ENCODE data around the gene C4orf36.

The C4orf36 gene

DNA sequence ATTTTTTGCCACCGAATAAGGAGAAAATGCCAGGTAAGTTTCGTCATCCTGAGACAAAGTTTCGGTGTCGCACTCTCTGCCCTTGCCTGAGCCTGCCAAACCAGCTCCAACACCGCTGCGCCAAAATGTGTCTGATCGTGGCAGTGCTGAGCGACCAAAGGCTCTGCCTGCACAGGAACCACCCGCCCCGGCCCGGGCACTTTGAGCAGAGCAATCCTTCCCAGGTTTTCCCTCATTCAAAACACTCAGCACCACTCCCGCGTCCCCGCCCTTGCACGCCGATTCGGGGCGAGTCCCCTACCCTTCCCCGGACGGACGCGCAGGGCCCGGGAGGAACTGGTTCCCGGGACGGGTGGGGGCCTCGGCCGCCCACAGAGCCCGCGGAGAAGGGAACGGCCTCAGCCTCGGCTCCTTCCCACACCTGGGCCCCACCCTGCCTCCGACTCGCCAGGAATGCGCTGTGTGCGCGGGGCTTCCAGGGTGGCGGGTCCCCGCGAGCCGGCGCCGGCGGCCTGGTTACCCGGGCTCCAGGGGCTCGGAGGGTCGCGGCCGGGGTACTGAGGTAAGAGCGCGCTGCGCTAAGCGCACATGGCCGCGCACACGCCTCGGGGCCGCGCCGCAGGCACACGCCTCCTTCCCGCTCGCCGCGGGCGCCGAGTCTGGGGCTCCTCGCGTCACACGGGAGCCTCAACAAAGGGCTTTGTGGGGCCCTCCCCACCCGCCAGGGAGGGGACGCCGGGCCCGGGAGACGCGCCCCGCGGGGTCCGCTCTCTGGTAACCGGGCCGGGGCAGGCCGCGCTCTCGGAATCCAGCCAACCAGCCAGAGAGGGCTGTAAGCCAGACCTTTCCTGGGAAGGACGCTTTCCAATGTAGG, at the start of gene C4orf36:
C4orf36 (minus strand) TSS at position 661 of the 874 bp plus-strand sequence. CDS start 902 bp downstream, outside the sequence.
- DNase-seq (ENCODE audit: low read depth): no peak

DNA sequence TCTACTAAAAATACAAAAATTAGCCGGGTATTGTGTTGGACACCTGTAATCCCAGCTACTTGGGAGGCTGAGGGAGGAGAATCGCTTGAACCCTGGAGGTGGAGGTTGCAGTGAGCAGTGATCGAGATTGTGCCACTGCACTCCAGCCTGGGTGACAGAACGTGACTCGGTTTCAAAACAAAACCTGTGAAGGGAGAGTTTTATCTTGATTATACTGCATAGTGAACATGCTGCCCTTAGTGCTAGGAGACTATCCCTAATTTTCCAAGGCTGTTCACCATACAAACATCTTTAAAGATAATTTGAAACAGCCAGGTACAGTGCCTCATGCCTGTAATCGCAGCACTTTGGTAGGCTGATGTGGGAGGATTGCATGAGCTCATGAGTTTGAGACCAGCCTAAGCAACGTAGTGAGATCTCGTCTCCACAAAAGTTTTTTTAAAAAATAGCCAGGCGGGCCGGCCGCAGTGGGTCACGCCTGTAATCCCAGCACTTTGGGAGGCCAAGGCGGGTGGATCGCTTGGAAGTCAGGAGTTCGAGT, 48.8 kb upstream of the C4orf36 start:
- DNase-seq (ENCODE audit: low read depth): no peak

GRCh38 chr4:86939729-86940575, 47.7 kb upstream of the C4orf36 start:
- DNase-seq (ENCODE audit: low read depth): no peak

GRCh38 chr4:86938771-86939520, 46.7 kb upstream of the C4orf36 start:
- DNase-seq (ENCODE audit: low read depth): no peak

DNA sequence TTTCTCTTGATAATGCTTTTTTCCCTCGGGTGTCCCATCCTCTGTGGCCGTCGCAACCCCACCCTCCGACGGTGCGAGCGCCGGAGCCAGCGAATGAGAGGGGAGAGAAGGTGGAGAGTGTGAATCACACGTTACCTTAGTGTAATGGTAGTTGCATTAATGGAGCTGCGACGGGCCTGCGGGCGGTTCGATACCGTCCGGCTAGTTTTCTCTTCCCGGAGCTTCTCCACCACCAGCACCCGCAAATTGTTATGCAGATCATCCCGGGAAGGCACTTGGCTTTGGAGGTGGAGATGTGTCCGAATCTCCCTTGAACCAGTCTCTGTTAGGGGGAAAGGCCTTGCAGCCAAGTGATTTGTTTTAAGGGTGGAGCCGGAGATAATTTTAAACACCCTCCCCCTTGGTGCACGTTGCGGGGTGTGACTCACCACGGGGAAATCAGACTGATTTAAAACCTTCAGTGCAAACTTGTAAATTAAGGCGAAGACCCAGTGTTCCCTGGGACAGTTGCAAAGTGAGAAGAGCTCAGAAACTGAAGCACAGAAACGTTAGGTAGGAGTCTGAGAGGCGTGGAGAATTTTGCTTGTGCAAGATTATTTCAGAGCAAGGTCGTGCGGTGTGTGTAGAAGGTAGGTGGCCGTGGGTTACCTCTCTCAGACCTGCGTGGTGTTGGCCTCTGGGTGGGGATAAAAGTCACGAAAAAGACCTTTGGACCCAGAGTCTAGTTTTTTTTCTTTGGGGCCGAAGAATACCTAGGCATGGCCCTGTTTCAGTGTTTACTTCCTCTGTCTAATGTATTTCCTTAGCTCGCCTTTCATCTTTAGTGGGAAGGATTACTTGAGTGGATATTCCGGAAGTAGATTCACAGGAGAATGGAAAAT, 43.9 kb upstream of the C4orf36 start:
- peak; percentile 54 for DNase-seq (ENCODE audit: low read depth)

DNA sequence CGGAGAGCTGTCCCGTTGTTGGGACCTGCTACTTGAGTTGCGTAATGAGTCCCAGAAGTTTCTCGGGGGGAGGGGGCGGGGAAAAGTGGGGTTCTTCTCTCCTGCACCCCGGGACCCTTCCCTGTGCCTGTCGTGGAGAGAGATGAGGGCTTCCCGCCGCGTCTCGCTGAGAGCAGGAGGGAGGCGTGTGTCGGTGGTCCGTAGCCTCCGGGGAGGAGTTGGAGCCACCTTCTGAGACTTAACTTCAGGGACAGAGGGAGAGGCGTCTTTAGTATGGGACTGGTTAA, 43.3 kb upstream of the C4orf36 start:
- DNase-seq (ENCODE audit: low read depth): no peak

GRCh38 chr4:86934771-86935565, 42.7 kb upstream of the C4orf36 start, which contains the start of gene AFF1:
Gene AFF1, plus strand, starts transcription at chr4:86935011. Its CDS starts 13,523 bp downstream, at chr4:86948534.
- DNase-seq (ENCODE audit: low read depth): peak; percentile 61

GRCh38 chr4:86934147-86934770, 42.0 kb upstream of the C4orf36 start:
- DNase-seq (ENCODE audit: low read depth): no peak

DNA sequence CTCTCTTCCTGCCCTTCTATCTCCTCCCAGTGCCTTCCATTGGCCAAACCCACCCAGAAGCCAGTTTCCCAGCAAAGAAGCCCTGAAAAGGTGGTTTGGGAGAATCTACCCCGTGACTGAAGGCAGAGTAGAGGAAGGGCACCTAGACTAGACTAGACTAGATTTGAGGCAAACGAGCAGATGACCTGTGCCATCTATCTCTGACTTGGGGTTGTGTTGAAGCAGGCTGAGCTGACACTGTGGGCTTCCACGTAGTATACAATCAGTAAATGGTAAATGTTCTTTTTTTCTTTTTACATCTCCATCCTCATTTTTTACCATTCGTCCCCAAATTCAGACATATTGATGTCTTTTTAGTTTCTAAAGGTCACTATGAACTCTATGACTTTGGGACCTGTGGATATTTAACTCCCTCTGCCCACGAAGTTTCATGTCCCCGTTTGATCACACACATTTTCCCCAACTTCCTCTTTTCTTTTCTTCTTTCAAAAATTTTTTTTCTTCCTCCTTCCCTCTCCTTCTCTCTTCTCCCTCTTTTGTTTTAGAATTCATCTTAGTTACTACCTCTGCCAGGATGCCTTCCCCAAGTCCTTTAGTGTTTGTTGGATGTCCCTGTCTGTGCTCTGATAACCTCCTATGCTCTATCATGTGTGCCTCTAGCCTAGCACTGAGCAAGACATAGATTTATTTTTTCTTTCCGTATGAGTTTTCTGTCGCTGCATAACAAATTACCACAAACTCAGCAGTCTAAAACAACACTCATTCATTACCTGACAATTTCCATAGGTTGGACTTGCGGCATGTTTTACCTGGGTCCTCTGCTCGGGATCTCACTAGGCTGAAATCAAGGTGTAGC, 36.4 kb upstream of the C4orf36 start:
- no peak for DNase-seq (ENCODE audit: low read depth)

GRCh38 chr4:86927843-86928395, 35.7 kb upstream of the C4orf36 start:
- DNase-seq (ENCODE audit: low read depth): no peak

DNA sequence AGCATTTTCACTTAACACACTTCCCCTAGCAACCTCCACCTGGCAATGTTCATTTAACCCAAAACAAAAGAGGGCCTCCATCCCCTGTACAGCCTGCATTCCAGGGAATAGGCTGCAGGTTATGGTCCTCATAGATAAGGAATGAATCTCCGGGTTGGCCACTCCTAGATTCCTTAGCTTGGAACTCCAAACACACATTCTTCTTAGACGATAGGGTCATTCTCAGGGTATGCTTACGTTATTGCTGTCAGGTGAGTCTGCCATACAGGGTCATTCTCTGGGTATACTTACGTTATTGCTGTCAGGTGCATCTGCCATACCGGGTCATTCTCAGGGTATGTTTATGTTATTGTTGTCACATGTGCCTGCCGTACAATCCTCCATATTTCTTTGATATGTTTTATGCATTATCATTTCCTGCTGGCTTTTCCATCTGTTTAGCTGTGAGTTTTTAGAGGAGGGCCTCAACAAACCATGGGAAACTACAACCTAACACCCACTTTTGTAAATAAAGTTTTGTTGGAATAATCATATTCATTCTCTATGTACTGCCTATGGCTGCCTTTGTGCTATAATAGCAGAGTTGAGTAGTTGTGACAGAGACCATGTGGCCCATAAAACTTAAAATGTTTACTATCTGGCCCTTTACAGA, 34.3 kb upstream of the C4orf36 start:
- no peak for DNase-seq (ENCODE audit: low read depth)

GRCh38 chr4:86924811-86925210, 32.6 kb upstream of the C4orf36 start:
- no peak for DNase-seq (ENCODE audit: low read depth)

- no peak for DNase-seq (ENCODE audit: low read depth)
These were observed 29.5 kb upstream of the C4orf36 start for GRCh38 chr4:86921608-86922252.

- no peak for DNase-seq (ENCODE audit: low read depth)
These were observed 27.5 kb upstream of the C4orf36 start for GRCh38 chr4:86919561-86920223.

GRCh38 chr4:86918539-86919072, 26.4 kb upstream of the C4orf36 start:
- no peak for DNase-seq (ENCODE audit: low read depth)

DNA sequence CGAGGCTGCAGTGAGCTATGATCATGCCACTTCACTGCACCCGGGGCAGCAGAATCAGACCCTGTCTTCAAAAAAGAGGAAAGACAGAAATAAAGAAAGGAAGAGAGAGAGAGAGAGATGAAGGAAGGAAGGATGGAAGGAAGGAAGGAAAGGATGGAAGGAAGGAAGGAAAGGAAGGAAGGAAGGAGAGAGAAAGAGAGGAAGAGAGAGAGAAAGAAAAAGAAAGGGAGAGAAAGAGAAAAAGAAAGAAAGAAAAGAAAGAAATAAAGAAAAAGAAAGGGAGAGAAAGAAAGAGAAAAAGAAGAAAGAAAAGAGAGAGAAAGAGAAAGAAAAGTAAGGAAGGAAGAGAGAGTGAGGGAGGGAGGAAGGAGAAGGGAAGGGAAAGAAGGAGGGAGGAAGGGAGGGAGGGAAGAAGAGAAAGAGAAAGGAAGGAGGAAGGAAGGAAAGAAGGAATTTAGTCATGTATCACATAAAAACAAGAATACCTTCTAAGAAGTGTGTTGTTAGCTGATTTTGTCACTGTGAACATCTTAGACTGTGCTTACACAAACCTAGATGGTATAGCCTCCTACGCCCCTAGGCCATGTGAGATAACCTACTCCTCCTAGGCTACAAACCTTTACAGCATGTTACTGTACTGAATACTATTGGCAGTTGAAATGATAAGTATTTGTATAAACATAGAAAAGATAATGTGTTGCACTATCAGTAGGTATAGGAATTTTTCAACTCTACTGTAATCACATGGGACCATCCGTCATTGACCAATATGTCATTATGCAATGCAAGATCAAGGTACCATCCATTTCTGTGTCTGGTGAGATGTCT, 25.2 kb upstream of the C4orf36 start:
- DNase-seq (ENCODE audit: low read depth): no peak

All from stimulated activated CD8-positive, alpha-beta memory T cell treated with anti-CD3 and anti-CD28 coated beads, Interleukin-15, amount 100 ng/mL, for 1 hour (primary cell).